SJSA1 (cell line): ENCODE data around the gene NARS2. TPM values are rescaled to one million over a fixed set of nuclear protein-coding genes. Genes with fewer than 3 reads are reported as not detected.

Source experiments
- DNase-seq, 2 experiments: peaks; one replicate each; pipeline ENCODE4 v3.0.0-alpha.2; 2015 to 2020; ENCODE audit warnings: low spot score in 2 of 2, low read depth in 1 of 2
- H3K27ac ChIP-seq: fragments of 250-450 bp; sonication (Bioruptor Pico); 2 replicates; pipeline ENCODE4 v1.5.1; 2020; ENCODE audit warnings: mild to moderate bottlenecking, moderate library complexity
- H3K27me3 ChIP-seq: fragments of 250-450 bp; sonication (Bioruptor Pico); replicated peaks from 2 replicates; pipeline ENCODE4 v1.5.1; 2020; ENCODE audit warnings: mild to moderate bottlenecking, moderate library complexity
- H3K36me3 ChIP-seq: fragments of 250-450 bp; sonication (Bioruptor Pico); 2 replicates; pipeline ENCODE4 v1.5.1; 2020; ENCODE audit warnings: mild to moderate bottlenecking
- H3K4me1 ChIP-seq: fragments of 250-450 bp; sonication (Bioruptor Pico); replicated peaks from 2 replicates; pipeline ENCODE4 v1.6.1; 2021; ENCODE audit warnings: mild to moderate bottlenecking
- H3K4me3 ChIP-seq: fragments of 250-450 bp; sonication (Bioruptor Pico); 2 replicates; pipeline ENCODE4 v1.5.1; 2020; ENCODE audit warnings: mild to moderate bottlenecking
- H3K9me3 ChIP-seq: fragments of 250-450 bp; sonication (Bioruptor Pico); replicated peaks from 2 replicates; pipeline ENCODE4 v1.5.1; 2020; ENCODE audit warnings: mild to moderate bottlenecking
- total RNA-seq: library from RNA; depleted of rRNA; stranded (reverse); fragments of >200 nt; shearing (Covaris generic); gene quantifications from 2 replicates; pipeline ENCODE4 v1.2.3, GENCODE V29; 2014

The NARS2 gene
- total RNA-seq, 1 experiment from 2014 or later, result 20.8 TPM

GRCh38 chr11:78406568-78407196, 168.0 kb downstream of the NARS2 start:
- Histone ChIP-seq H3K27me3 (no peaks in the 10 kb centered on the region), H3K4me1 (no peaks in the 10 kb centered on the region), H3K36me3 (no peaks in the 10 kb centered on the region), H3K9me3 (no peaks in the 10 kb centered on the region), H3K27ac (no peak overlapping the region), H3K4me3 (no peak overlapping the region)
- DNase-seq, result no peak

DNA sequence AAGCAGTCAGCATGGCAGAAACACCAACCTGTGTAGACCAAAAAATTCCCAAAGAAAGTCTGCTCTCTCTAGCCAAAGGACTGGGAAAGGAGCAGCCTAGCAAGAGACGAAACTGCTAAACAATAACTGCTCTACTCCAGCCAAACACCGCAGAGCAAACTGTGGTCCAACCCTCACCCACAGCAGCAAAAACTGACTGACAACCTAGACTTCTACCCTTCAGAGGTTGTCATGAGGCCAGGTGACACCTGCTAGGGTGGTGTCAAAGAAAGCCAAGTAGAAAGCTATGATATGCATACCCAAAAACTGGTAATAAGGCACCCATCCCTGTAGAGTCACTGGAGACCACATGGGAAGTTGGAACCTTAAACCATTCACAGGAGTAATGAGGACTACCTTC, 168.9 kb downstream of the NARS2 start:
- Histone ChIP-seq H3K9me3 (no peaks in the 10 kb centered on the region), H3K4me3 (no peak overlapping the region), H3K36me3 (no peaks in the 10 kb centered on the region), H3K4me1 (no peaks in the 10 kb centered on the region), H3K27me3 (no peaks in the 10 kb centered on the region), H3K27ac (no peak overlapping the region)
- DNase-seq, result no peak

DNA sequence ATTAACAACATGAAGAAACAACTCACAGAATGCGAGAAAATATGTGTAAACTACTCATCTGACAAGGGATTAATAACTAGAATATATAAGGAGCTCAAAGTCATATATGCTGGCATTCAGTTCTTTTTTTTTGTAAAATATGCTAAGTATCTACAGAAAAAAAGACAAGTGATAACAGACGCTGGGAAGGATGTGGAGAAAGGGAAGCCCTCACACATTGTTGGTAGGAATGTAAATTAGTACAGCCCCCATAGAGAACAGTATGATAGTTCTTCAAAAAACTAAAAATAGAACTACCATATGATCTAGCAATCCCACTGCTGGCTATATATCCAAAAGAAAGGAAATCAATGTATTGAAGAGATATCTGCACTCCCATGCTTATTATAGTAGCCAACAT, 170.9 kb downstream of the NARS2 start:
- Histone ChIP-seq H3K27me3 (no peaks in the 10 kb centered on the region), H3K4me3 (no peak overlapping the region), H3K27ac (no peak overlapping the region), H3K9me3 (no peaks in the 10 kb centered on the region), H3K36me3 (no peaks in the 10 kb centered on the region), H3K4me1 (no peaks in the 10 kb centered on the region)
- DNase-seq, result no peak

DNA sequence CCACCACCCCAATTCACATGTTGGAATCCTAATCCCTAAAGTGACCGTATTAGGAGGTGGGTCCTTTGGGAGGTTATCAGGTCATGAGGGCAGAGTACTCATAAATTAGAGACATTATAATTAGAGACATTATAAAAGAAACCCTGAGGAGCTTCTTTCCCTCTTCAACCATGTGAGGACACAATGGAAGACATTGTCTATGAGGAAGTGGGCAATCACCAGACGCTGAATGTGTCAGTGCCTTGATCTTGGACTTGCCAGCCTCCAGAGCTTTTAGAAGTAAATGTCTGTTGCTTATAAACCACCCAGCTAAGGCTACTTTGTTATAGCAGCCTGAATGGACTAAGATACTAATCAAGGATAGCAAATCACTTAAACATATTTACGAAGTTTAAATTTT, 171.8 kb downstream of the NARS2 start:
- Histone ChIP-seq H3K4me1 (no peaks in the 10 kb centered on the region), H3K36me3 (no peaks in the 10 kb centered on the region), H3K9me3 (no peaks in the 10 kb centered on the region), H3K27me3 (no peaks in the 10 kb centered on the region), H3K27ac (no peak overlapping the region), H3K4me3 (no peak overlapping the region)
- no peak for DNase-seq

GRCh38 chr11:78400702-78401101, 174.0 kb downstream of the NARS2 start:
- DNase-seq, result no peak
- Histone ChIP-seq H3K27ac (no peak overlapping the region), H3K4me3 (no peak overlapping the region), H3K4me1 (no peaks in the 10 kb centered on the region), H3K36me3 (no peaks in the 10 kb centered on the region), H3K27me3 (no peaks in the 10 kb centered on the region), H3K9me3 (no peaks in the 10 kb centered on the region)

DNA sequence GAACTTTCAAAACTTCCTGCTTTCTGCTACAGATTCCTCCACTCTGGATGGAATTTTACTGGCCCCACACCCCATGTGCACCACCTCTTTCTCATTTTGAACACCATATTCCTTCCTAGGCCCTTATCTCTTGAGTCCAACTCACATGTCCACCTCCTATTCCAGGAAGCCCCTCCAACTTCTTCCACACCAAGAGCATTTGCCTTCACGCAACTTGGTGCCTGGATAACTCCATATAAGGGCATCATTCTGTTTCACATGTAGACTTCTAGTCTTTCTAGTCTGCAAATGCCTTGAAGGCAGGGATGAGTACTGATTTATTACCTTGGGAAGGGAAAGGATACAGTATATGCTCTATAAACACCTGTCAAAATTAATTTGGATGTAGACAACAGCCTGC, 174.5 kb downstream of the NARS2 start:
- Histone ChIP-seq H3K4me3 (no peak overlapping the region), H3K9me3 (no peaks in the 10 kb centered on the region), H3K27me3 (no peaks in the 10 kb centered on the region), H3K36me3 (no peaks in the 10 kb centered on the region), H3K4me1 (no peaks in the 10 kb centered on the region), H3K27ac (no peak overlapping the region)
- no peak for DNase-seq

DNA sequence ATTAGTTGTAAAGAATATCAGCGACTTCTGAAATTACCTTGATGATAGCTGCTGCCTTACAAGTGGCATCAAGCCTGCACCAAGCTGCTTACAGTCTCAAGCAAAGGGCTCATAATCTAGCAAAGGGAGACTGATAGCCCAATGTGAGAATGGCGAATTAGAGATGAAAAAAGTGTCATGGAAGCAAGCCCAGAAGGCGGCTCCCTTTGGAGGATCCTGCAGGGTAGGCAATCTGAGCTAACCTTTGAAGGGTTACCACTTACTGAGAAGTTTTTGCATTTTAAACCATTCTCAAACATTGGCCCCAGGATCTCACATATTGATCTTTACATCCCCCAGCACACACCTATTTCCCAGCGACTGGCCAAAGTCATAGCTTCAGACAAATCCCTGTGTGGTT, 175.5 kb downstream of the NARS2 start:
- Histone ChIP-seq H3K27me3 (no peaks in the 10 kb centered on the region), H3K9me3 (no peaks in the 10 kb centered on the region), H3K27ac (no peak overlapping the region), H3K4me1 (no peaks in the 10 kb centered on the region), H3K4me3 (no peak overlapping the region), H3K36me3 (no peaks in the 10 kb centered on the region)
- no peak for DNase-seq

- Histone ChIP-seq H3K4me1 (no peaks in the 10 kb centered on the region), H3K36me3 (no peaks in the 10 kb centered on the region), H3K9me3 (no peaks in the 10 kb centered on the region), H3K27me3 (no peaks in the 10 kb centered on the region), H3K27ac (no peak overlapping the region), H3K4me3 (no peak overlapping the region)
- DNase-seq, result no peak
Measured at GRCh38 chr11:78398715-78399114, 175.9 kb downstream of the NARS2 start.

DNA sequence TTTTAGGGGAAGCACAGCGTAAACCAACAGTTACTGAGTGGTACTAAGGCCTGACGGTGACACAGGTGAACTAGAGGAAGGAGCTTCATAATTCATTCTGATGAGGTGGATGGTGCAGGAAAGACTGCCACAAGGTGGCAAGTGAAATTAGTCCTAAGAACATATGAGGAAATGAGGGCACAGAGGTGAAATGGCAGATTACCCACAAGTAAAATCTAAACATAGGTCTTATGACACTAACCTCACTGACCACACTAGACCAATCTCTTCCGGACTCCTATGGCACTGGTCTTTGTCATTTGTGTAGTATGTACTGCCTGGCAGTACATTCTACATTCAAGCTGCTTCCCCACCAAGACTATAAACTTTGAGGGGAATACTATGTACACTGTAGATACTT, 177.3 kb downstream of the NARS2 start:
- Histone ChIP-seq H3K27me3 (no peaks in the 10 kb centered on the region), H3K36me3 (no peaks in the 10 kb centered on the region), H3K27ac (no peak overlapping the region), H3K9me3 (no peaks in the 10 kb centered on the region), H3K4me3 (no peak overlapping the region), H3K4me1 (no peaks in the 10 kb centered on the region)
- no peak for DNase-seq

DNA sequence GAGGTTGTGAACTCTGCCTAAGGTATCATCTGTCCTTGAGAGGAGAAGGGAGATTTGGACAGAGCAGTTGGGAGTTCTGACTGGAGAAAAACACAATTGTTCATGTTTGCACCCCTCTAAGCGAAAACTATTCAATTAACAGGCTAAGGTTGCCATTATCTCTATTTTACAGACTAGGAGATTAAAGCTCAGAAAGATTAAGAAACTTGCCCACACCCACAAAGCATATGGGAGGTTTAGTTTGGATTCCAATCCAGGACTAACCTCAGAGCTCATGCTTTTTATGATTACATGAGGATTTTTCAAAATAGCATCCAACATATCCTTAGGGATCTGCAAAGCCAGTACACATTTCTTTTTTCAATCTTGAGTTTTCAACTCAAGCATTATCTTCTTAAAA, 179.1 kb downstream of the NARS2 start:
- Histone ChIP-seq H3K27me3 (no peaks in the 10 kb centered on the region), H3K4me3 (no peak overlapping the region), H3K9me3 (no peaks in the 10 kb centered on the region), H3K27ac (no peak overlapping the region), H3K4me1 (no peaks in the 10 kb centered on the region), H3K36me3 (no peaks in the 10 kb centered on the region)
- DNase-seq, result no peak

DNA sequence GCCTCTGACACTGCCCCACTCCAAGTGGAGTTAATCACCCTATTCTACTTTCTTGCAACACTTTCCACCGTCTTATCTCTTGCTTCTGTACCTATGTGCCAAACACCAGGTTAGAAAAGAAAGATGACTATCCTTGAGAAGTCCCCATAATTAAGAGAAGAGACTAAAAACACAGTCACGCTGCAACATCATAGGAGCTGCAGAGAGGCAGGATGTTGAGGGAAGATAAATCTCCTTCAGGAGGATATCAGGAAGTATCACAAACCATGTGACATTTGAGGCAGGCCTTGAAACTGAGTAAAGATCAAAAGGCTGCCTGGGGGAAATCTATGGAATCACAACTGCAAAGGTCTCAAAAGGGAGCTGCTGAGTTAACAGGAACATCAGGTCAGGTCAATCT, 181.8 kb downstream of the NARS2 start:
- Histone ChIP-seq H3K4me3 (no peak overlapping the region), H3K27me3 (no peaks in the 10 kb centered on the region), H3K4me1 (no peaks in the 10 kb centered on the region), H3K36me3 (no peaks in the 10 kb centered on the region), H3K9me3 (no peaks in the 10 kb centered on the region), H3K27ac (no peak overlapping the region)
- DNase-seq, result no peak

- no peaks in the 10 kb centered on the region for H3K27me3 ChIP-seq
- no peak for DNase-seq
Measured at GRCh38 chr11:78391424-78391823, 183.2 kb downstream of the NARS2 start.

GRCh38 chr11:78390809-78391208, 183.9 kb downstream of the NARS2 start:
- no peaks in the 10 kb centered on the region for H3K36me3 ChIP-seq
- no peak overlapping the region for H3K27ac ChIP-seq
- no peak for DNase-seq
- no peak overlapping the region for H3K4me3 ChIP-seq
- no peaks in the 10 kb centered on the region for H3K9me3 ChIP-seq
- H3K4me1 ChIP-seq, result no peaks in the 10 kb centered on the region
- H3K27me3 ChIP-seq, result no peaks in the 10 kb centered on the region

More at GRCh38 chr11:78391424-78391823, 183.2 kb downstream of the NARS2 start:
- H3K36me3 ChIP-seq, result no peaks in the 10 kb centered on the region
- H3K9me3 ChIP-seq, result no peaks in the 10 kb centered on the region
- H3K4me3 ChIP-seq, result no peak overlapping the region
- H3K27ac ChIP-seq, result no peak overlapping the region
- H3K4me1 ChIP-seq, result no peaks in the 10 kb centered on the region

- Histone ChIP-seq H3K9me3 (no peaks in the 10 kb centered on the region), H3K27me3 (no peaks in the 10 kb centered on the region), H3K4me1 (no peaks in the 10 kb centered on the region), H3K36me3 (no peaks in the 10 kb centered on the region), H3K4me3 (no peak overlapping the region), H3K27ac (no peak overlapping the region)
- no peak for DNase-seq
Measured at GRCh38 chr11:78386215-78386941, 188.3 kb downstream of the NARS2 start.
